NK-92 treated with Interleukin-12 subunit alpha and Interleukin-12 subunit beta, amount 100 ng/mL, for 24 hours (cell line): ENCODE results near the gene LACTB.
A peak's percentile ranks its signal among the peaks of the same experiment; 100 is the strongest.
"Not testable (repeated sequence)": the region's sequence is repeated elsewhere in the genome, so short reads cannot be mapped to it uniquely, and the experiment has no call there.

Source experiments
- DNase-seq: peaks from one replicate; lab custom pipeline; 2025; lab: John Stamatoyannopoulos, UW

The LACTB gene

DNA sequence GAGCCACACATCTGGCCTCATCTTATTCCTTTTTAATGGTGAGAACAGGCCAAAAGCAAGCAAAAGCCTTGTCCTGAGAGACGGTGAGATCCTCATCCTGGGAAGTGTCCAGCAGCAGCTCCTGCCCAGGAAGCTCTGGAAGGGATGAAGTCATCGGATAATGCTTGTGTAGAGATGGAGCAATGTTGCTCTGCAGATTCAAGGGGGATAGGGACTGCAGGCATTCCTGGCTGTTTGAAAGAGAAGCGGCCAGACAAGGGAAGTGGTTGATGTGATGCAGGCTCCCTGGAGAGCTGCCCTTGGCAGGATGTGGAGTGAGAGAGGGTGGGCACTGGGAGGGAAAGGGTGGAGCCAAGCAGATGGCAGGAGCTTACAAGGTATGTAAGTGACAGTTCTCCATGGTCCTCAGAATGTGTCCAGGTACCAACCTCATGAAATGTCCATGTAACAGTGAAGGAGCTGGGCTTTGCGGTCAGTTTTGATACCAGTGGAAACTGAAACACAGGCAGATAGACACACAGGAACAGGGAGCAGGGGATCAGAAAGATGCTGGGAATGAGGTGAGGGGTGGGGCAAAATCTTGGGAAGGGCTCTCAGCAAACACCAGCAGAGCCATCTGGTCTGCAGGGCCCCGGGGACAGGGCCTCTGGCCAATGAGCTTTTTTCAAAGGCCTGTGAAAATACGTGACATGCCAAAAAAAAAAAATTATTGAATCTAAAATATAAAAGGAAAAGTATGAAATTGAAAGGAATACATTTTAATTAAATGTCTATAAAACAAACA is 32.2 kb upstream of the LACTB start:
- no peak for DNase-seq

DNA sequence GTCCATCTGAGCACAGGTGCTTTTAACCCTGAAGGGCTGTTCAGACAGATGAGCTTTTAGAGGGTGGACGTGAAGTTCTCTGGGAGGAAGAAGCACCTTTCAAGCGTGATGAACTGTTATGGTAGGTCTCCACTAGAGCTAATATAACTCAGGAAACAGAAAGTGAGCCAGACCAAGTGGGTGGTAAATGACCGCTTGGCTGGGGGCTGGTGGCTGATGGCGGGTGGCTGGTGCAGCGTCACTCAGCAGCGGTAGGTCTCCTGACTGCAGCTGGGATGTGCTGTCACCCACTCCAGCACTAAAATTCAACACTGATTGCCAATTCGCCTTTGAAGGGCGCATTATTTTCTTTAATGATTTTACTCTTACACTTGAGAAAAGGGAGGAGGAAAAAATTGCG is 31.2 kb upstream of the LACTB start:
- no peak for DNase-seq

DNA sequence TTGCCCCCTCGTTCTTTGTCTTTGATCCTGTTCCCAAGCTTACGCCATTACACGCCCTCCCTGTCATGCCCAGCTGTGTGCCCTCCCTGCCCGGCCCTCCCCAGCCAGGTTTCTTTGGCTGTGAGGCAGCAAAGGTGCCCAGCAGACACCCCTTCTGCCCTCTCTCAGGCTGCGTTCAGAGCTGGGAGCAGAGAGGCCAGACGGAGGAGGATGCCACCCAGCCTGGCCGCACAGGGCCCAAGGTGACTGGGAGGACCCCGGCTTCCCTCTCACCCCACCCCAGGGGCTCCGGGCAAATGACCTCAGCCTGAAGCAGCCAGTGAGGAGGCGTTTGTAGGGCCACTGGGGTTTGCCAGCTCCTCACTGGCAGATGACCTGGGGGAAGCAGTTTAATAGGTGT is 30.8 kb upstream of the LACTB start:
- DNase-seq: no peak

DNA sequence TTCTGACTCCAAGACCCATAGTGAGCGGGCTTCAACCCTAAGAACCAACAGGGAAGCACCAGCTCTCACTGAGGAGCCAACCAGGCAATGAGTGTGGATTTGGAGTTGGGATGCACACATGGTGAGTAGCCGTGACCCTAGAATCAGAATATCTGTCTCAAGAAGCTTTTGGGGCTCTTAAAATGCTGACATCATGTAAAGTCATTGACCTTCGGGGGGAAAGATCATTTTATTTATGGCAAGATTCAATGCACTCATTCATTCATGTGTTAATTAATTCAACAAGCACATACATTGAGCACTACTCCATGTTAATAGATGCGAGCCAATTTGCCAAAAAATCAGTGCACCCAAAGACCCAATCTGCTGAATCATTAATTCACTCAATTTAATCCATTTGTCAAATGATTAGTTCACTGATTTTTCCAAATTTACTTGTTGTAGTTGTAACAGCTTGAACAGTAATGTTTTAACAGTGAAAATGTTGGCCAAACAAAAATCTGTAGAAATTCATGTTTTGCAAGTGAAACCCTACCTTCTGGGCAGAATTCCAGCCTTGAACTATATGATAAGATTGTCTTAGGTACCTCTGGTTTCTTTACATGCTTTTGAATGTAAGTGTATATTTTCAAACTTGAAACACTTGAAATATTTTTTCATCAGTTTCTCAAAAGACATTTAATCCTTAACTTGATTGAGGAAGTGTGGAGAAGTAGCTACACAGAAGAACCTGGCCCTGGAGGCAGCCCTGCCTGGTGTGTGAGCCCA is 29.8 kb upstream of the LACTB start:
- DNase-seq: no peak

DNA sequence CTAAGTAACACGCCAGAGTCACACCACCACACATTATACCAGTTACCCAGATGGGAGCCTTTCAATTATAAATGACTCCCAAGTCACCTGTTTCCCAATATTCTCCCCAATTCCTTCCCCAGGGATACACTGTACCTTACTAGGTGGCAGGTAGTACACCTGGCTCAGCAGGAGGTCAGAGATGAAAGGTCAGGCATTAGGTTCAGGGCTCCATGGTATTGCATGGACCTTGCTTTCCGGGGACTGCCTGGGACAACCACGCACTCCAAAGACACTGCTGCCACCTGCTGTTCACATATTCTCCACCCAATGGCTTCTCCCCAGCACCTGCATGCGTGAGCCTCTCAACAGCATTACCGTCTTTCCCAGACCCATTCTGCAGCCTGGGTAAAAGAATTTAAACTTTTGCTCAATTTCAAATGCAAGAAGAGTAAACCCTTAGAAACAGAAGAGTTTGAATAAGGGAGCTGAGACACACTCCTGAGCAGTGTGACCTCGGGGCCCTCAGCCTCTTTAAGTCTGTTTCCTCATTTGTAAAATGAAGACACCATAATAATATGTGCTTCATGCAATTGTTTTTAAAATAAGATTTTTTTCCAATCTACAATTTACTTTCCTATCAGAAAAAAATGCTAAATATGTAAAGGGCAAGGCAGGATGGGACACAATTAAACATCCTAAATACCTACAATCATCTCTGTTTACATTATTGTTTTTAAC is 28.0 kb upstream of the LACTB start:
- peak; percentile 54 for DNase-seq

DNA sequence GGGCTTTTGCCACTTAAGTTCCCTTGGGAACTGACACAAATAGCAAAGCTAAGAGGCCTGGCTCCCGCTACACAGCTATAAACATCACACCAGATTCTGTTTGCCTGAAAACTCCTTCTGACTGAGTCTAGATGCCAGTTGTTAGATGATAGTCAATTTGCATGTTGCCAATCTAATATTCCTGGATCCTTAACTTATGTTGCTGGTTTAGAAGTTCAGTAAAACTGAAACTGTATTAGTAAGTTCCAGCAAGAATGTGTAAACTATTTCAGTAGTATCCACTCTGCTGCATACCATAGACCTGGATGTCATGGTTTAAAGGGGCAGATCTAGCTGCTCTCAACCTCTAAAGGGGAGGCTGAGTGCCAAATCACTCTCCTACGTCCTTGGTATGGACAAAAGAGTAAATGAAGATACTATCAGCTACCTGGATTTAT is 27.1 kb upstream of the LACTB start:
- no peak for DNase-seq

DNA sequence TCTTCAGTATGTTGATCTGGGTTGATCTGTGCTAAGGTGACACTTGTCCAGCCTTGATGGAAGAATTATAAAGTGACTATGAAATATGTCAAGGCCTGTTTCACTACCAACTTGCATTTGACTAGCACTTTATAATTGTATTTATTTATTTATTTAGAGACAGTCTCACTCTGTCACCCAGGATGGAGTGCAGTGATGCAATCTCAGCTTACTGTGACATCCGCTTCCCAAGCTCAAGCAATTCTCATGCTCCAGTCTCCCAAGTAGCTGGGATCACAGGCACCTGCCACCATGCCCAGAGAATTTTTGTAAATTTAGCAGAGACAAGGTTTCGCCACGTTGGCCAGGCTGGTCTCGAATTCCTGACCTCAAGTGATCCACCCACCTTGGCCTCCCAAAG is 25.5 kb upstream of the LACTB start:
- no peak for DNase-seq

DNA sequence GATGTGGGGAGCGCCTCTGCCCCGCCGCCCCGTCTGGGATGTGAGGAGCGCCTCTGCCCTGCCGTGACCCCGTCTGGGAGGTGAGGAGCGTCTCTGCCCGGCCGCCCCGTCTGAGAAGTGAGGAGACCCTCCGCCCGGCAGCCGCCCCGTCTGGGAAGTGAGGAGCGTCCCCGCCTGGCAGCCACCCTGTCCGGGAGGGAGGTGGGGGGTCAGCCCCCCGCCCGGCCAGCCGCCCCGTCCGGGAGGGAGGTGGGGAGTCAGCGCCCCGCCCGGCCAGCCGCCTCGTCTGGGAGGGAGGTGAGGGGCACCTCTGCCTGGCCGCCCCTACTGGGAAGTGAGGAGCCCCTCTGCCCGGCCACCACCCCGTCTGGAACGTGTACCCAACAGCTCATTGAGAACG is 22.8 kb upstream of the LACTB start:
- DNase-seq: not testable (repeated sequence)

DNA sequence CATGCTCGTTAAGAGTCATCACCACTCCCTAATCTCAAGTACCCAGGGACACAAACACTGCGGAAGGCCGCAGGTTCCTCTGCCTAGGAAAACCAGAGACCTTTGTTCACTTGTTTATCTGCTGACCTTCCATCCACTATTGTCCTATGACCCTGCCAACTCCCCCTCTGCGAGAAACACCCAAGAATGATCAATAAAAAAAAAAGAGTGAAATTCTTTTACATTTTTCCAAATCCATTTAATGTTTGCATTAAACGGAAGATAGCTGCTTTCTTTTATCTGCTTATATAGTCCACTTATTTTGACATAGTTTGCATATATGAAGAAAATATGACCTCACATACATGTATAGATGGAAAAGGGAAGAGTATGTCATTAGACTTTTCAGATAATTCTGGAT is 22.1 kb upstream of the LACTB start:
- not testable (repeated sequence) for DNase-seq

DNA sequence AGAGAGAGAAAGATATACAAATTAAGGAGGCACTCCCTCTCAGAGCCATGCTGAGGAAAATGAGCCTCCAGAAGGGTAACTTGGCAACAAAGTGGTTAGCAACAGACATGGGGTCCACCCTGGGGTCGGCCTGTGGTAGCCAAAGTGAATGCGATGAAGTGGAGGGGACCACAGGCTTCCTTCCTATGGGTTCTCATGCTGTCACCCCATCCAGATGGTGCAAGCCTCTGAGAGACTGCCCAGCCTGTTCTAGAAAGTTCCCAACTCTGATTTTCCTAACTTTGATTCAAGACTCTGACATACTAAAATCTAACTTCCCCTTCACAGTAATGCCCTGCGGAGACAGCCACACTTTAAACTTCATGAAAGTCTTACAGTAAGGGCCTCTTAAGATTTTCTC is 18.2 kb upstream of the LACTB start:
- DNase-seq: no peak

DNA sequence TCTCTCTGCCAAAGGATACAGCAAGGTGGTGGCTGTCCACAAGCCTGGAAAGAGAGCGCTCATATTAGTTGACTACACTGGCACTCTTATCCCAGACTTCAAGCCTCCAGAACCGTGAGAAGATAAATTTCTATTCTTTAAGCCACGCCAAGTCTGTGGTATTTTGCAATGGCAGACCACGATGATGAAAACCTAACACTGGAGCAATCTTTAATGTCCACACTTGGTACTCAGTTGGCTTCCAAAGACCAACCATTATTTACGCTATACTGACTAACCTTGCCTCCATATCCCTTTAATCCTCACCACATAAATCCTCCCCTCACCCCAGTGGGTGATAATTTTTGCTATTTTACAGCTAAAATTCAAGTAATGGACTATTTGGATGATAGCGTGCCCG is 16.9 kb upstream of the LACTB start:
- no peak for DNase-seq

DNA sequence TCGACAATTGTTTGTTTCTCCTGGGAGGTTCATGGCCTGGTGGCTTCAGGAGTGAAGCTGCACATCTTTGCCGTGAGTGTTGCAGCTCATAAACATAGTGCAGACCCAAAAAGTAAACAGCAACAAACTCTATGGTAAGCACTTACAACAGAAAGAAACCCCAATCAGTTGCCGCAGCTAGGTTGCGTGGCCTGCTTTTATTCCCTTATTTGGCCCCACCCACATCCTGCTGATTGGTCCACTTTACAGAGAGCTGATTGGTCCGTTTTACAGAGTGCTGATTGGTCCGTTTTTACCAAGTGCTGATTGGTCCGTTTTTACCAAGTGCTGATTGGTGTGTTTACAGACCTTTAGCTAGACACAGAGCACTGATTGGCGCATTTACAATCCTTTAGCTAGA is 16.3 kb upstream of the LACTB start:
- not testable (repeated sequence) for DNase-seq

DNA sequence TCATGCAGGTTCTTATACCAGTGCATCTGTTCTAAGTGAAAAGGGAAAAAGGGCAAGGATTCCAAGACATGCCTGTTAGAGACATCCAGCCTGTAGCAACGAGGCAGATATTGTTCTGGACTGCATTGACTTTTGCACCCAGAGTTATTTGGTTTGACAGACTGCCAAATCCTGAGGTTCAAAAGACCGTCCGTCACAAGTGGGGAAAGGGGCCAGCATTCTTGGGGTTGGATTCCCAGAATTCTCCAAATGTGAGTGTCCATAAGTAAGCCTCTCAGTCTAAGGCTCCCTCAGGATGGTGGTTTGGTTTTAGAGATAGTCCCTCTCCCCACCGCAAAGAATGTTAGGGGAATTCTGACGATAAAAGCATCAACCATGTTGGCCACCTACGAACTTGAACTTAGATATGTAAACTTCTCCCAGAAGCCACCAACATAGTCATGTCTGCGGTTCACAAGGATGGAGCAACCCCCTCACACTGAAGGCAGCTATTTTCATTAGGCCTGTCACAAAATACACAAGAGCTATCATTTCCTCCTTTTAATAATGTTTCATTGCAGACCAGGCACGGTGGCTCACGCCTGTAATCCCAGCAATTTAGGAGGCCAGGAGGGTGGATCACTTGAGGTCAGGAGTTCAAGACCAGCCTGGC is 13.6 kb upstream of the LACTB start:
- DNase-seq: no peak

DNA sequence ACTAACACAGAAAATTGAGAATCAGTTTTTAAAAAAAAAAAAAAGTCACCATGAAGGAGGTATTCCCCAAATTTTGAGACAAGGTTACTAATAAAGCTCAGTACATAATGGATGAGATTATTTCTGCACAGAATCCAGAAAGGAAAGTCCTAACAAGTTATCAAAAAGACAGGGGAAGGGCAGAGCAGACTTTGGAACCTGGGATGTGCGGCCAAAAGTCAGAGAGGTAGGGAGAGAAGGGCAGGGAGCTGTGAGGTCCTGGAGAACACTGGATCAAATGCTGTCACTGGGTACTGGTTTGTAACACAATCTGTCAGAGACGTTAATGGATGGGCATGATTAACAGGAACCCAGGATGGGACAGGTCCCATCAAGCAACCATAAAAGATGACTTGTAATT is 12.2 kb upstream of the LACTB start:
- DNase-seq: no peak

DNA sequence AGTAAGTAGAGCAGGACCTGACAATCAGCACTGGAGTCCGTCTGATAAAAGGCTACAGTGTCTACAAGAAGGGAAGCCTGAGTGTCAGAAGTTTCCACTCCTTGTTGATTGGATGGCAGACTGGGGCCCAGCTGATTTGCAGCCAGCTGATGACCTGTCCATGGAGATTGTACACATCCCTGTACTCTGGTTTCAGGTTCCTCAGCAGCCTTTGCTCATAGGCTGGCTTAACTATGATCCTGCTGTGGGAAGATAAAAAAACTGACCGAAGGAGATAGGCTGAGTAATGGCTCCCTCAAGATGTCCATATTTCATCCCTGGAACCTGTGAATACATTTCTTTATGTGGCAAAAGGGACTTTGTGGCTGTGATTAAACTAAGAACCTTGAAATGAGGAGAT is 11.7 kb upstream of the LACTB start:
- DNase-seq: no peak

DNA sequence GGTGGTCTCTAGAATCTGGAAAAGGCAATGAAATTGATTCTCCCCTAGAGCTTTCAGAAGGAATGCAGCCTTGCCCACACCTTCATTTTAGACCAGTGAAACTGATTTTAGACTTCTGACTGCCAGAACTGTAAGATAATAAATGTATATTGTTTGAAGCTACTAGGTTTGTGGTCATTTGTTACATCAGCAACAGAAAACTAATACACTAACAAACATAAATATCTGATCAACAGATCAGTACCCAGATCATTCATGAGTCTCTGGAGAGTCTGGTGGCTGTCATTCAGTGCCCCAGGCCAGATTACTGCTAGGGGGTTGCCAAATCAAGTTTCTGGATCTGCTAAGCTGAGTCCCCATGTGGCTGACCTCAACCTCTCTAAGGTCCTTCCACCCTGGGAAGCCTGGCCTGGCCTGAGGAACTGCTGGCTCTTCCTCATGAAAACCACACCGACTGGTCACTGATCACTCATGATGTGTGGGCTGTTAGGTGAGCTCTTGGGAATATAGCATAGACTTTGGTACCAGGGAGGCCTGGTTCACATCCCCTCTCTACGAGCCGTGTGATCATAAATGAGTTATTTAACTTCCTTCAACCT is 11.1 kb upstream of the LACTB start:
- no peak for DNase-seq

DNA sequence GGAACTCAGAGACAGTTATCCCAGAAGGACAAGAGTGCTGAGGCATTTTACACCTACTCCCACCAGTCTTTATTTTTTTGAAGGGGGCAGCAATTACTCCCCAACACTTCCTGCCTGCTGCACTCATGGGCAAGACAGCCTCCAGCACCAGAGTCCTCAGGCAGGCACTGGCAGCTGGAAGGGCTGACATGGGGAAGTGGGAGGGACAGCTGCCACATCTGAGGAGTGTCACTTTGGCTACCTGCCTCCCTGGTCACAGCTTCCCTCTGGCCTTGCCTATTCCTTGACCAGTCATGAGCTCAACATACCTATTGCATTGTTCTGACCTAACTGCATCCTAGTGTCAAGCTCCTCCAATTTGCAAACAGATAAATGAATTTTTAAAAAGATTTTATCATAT is 10.2 kb upstream of the LACTB start:
- no peak for DNase-seq

DNA sequence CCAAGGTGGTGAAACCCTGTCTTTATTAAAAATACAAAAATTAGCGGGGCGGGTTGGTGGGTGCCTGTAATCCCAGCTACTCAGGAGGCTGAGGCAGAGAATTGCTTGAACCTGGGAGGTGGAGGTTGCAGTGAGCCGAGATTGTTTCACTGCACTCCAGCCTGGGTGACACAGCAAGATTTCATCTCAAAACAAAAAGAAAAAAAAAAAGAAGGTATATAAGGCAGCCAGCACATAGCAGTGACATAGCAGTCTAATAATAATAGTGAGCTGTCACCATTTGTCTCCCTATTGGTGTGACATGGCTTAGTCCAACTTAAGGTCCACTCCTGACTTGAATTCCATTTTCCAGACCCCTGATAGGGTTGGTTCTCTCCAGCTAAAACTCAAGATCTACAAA is 8.8 kb upstream of the LACTB start:
- no peak for DNase-seq

DNA sequence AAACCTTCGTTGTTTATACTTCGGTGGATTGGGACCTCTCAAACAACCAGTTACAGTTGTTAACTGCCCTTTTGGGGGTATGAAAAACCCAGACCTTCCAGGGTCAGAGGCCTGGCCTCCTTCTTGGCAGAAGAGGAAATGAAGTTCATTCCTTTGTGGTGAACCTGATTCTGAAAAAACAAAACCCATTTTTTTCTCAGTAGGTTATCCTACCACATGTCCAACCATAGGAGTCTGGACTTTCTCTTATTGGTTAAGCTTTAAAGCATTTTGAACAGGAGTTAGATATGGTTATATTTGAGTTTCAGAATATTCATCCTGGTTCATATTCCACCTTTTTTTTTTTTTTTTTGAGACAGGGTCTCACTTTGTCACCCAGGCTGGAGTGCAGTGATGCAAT is 7.2 kb upstream of the LACTB start:
- no peak for DNase-seq

DNA sequence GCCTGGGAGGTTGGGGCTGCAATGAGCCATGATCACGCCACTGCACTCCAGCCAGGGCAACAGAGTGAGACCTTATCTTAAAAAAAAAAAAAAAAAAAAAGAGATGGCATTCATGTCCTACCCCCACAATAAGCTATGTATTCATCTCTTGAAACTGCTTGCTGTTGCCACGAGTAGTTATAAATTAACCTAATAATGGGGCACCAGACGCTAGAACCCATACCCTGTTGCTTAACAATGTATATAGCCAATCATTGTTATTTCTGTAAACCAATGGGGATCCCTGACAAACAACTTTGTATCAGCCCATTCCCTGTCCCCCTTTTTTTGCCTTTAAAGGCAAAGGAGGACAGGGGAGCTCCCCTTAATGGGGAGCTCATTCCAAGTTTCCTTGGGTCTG is 2.8 kb upstream of the LACTB start:
- DNase-seq: no peak

DNA sequence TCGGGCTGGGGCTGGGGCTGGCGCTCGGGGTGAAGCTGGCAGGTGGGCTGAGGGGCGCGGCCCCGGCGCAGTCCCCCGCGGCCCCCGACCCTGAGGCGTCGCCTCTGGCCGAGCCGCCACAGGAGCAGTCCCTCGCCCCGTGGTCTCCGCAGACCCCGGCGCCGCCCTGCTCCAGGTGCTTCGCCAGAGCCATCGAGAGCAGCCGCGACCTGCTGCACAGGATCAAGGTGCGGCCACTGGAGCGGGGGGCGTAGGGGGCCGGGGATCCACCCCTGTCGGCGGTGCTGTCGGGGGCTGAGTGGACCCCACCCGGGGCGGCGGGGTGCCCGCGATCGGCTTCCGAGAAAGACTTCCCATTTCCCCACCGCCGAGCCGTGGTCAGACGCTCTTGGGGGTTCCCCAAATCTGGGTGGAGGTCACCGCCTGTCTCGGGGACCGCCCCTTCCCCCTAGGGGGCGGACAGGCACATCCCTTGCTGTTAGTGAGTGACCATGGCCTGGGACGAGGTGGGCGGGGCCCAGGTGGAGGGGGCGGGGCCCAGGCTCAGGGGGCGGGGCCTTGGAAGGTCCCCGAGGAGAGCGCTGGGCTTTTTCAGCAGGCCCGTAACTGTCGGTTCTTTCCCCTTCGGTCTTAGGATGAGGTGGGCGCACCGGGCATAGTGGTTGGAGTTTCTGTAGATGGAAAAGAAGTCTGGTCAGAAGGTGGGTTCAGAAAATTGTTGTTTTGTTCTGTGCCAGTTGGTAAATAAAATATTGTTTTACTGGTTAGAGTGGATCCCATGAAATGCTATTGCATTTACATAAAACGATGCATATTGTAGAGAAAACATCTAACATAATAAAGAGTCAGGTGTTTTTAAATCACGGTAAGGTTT is 578 bp downstream of the LACTB start:
- peak; percentile 77 for DNase-seq
